NOMO-1 (cell line): Measurements from ENCODE around the gene TMEM238L.

ENCODE experiments used
- DNase-seq, 2 experiments: peaks; one replicate each; lab custom pipeline; 2025; ENCODE audit not compliant: unreplicated experiment in 2 of 2; lab: John Stamatoyannopoulos, UW

The TMEM238L gene

GRCh38 chr17:10775740-10776356 is 28.1 kb downstream of the TMEM238L start:
- DNase-seq, result no peak

GRCh38 chr17:10775058-10775457 is 28.8 kb downstream of the TMEM238L start:
- DNase-seq, result no peak

- no peak for DNase-seq
These were observed 30.5 kb downstream of the TMEM238L start for GRCh38 chr17:10773391-10773790.

GRCh38 chr17:10772425-10773380 is 31.2 kb downstream of the TMEM238L start:
- peak; percentile 33 to 51 for DNase-seq

- DNase-seq, result no peak
These were observed 32.8 kb downstream of the TMEM238L start for GRCh38 chr17:10771148-10771547.

GRCh38 chr17:10769840-10770239 is 34.1 kb downstream of the TMEM238L start:
- no peak for DNase-seq

- DNase-seq, result no peak
These were observed 35.1 kb downstream of the TMEM238L start for GRCh38 chr17:10768750-10769251.

- DNase-seq, result no peak
These were observed 36.7 kb downstream of the TMEM238L start for GRCh38 chr17:10767232-10767631.

GRCh38 chr17:10762037-10762436 is 41.9 kb downstream of the TMEM238L start:
- no peak for DNase-seq

- no peak for DNase-seq
These were observed 42.6 kb downstream of the TMEM238L start for GRCh38 chr17:10761281-10761680.

GRCh38 chr17:10758062-10758461 is 45.8 kb downstream of the TMEM238L start:
- DNase-seq, result no peak

GRCh38 chr17:10757647-10758046 is 46.3 kb downstream of the TMEM238L start:
- no peak for DNase-seq

- no peak for DNase-seq
These were observed 46.8 kb downstream of the TMEM238L start for GRCh38 chr17:10757067-10757466.

- no peak for DNase-seq
These were observed 47.3 kb downstream of the TMEM238L start for GRCh38 chr17:10756619-10757018.

- no peak for DNase-seq
These were observed 47.7 kb downstream of the TMEM238L start for GRCh38 chr17:10756185-10756584.

GRCh38 chr17:10755592-10756127 is 48.2 kb downstream of the TMEM238L start:
- no peak for DNase-seq

GRCh38 chr17:10754861-10755591 is 48.9 kb downstream of the TMEM238L start:
- no peak for DNase-seq

GRCh38 chr17:10754109-10754508 is 49.8 kb downstream of the TMEM238L start:
- peak in 1 of 2 experiments; percentile 9 for DNase-seq

- DNase-seq, result no peak
These were observed 51.2 kb downstream of the TMEM238L start for GRCh38 chr17:10752696-10753095.

- DNase-seq, result no peak
These were observed 52.3 kb downstream of the TMEM238L start for GRCh38 chr17:10751563-10751962.

GRCh38 chr17:10750210-10750609 is 53.7 kb downstream of the TMEM238L start:
- no peak for DNase-seq
